ENCODE results near the gene TSPO.
A peak's percentile ranks its signal among the peaks of the same experiment; 100 is the strongest.

Gene TSPO

DNA sequence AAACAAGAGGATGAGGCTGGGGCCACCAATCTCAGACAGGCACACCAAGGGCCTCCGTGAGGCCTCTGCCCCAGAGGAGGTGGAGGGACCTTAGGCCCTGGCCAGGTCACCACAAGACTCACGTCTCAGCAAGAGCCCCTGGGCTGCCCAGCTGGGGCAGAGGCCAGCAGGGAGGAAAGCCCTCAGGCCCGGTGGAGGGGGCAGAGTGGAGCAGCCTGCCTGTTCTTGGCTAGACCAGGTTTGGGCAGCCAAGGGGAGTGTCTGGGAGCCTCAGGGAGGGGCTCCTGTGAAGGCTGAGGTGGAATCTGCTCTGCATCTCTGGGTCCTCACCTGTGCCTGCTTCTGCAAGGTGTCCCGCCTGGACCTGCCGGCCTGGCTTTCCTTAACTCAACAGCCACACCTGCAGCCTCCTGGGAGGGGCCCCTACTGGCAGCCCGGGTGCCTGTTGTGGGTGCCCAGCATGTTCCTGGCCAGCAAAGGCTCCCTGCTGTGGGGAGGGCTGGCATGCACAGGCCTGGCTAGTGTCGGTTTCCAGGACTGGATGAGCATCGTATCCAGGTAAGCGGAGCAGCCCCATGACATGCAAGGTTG lies 23.7 kb downstream of the TSPO start:
- no peak for DNase-seq (ENCODE audit: low read depth in 2 of 3, low spot score in 2 of 3)

DNA sequence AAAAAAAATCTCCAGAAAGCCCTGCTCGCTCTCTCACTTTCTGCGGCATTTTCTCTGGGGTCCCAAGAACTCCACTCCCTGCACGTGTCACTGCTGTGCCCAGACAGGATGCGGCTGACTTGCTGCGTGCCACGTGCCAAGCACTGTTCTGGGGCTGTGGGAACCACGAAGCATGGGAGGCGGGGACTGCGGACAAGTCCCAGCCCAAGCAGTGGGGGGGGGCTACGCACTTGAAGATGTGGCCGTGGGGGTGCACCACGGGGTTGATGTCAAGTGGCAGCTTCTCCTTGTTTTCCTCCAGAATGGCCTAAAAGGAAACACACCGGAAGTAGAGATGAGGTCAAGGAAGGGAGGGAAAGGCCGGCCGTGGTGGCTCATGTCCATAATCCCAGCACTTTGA lies 24.7 kb downstream of the TSPO start:
- no peak for DNase-seq (ENCODE audit: low read depth in 2 of 3, low spot score in 2 of 3)

DNA sequence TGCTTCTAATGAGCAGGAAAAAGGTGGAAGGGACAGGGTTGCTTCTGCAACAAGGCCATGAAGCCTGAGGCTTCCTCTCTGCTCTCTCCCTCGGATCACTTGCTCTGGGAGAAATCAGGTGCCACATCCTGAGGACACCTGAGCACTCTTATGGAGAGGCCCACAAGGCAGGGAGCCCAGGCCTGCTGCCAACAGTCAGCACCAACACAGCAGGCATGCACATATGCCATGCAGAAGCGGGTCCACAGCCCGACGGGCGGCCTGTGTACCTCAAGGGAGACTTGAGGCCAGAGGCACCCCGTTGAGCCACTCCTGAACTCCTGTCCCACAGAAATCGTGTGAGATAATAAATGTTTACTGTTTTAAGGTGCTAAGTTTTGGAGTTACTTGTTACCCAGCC lies 26.1 kb downstream of the TSPO start:
- no peak for DNase-seq (ENCODE audit: low read depth in 2 of 3, low spot score in 2 of 3)

DNA sequence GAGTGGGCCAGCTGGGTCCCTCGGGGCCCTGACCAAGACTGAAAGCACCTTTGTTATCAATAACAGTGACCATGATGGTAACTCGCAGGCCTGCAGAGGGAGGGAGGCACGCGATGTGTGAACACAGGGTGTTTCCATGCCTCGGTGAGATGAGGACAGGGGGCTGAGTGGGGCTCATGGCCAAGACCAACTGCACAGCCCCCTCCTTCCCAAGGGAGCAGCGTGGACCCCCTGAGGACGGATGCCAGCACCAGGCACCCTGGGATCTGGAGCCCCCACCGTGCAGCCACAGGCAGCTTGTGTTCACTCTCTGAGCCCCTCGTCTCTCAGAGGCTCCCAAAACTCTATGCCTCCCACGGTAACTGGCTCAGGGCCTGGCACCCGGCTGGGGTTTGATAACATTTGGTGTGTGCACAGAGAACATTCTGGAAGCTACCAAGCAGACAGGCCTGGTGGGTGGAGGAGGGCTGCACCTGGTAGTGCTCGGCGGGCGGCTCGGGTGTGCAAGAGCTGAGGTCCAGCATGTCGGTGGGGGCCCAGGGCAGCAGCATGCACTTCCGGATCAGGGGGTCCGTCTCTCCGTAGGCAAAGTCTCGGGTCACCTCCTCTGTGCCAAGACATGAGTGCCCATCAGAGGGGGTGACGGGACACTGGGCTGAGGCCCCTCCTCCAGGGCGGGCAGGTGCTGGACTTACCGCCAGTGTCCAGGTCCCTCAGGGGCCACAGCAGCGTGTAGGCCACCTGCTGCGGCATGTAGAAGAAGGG lies 28.0 kb downstream of the TSPO start:
- no peak for DNase-seq (ENCODE audit: low read depth in 2 of 3, low spot score in 2 of 3)

DNA sequence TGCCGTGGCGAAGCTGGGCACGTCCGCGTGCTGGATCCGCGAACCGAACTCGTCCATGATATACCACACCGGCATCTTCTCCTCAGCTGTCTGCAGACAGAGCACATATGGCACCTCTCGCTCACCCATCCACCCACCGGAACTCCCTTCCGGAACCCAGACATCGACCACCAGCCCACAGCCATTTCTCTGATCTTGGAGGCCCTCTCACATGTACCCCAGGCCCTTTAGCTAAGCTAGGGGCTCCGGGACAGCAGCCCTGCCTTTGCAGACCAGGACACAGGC lies 28.5 kb downstream of the TSPO start:
- no peak for DNase-seq (ENCODE audit: low read depth in 2 of 3, low spot score in 2 of 3)

DNA sequence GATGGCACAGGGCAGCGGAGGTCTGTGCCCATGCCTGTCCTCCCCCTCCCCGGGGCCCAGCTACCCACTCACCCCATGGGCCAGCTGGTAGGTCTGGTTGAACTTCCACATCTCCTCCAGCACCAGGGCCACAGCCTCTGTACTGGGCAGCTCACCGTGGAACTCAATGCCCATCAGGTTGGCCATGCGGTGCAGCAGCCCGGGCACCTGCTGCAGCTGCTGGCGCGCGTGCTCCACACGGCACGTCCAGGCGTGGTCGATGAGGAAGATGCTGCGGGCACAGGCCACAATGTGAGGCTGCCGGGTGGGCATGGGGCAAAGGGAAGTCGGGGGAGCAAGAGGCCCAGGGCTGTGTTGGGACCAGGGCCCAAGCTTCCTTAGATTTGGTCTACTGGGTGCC lies 29.3 kb downstream of the TSPO start:
- DNase-seq (ENCODE audit: low read depth in 2 of 3, low spot score in 2 of 3): no peak

DNA sequence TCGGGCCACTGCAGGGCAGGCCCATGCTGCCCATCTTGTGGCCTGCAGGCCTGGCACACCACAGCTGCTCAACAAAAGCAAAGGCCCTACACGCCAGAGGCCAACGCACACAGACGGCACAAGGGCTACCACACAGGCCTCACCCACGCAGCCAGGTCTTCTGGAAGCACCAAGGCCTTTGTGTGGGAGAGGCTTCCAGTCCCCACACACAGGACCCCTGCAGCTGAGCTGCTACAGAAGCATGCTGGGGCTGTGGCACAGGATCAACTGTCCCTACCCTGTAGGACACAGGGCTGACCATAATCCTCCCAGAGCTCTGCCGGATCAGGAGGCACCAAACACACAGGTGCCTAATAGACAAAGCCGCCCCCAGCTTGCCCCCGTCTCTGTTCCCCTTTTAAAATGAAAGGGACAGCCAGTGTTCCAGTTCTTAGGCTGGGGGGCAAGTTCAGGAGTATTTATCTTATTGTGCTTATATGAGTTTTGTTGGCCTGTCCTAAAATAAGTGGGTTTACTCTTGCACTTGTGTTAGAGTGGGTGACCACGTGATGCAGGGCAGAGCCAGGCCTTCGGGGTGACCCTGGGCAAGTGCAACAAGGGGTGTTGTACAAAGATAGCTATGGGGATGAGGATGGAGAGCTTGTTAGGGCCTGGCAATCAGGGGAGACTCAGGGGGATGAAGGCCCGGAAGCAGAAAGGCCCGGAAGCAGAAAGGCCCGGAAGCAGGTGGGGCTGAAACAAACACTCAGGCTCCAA lies 30.1 kb downstream of the TSPO start:
- DNase-seq (ENCODE audit: low read depth in 2 of 3, low spot score in 2 of 3): no peak

DNA sequence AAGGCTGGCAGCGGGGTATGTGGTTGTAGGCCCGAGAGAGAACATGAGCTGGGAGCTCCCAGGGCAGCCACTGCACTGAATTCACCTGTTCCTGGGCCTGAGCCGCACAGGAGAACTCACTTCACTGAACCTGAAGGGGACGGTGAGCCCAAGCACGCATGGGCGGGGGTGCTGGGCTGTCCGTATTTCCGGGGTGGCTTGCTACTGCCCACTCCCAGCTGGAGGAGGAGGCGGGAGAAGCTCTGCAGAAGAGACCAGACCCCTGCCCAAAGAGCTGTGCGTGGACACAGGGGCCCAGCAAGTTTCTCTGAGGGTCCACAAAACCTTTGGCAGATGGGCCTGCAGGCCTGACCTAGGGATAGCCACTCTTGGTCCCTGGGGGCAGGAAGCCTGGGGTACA lies 30.8 kb downstream of the TSPO start:
- no peak for DNase-seq (ENCODE audit: low read depth in 2 of 3, low spot score in 2 of 3)

DNA sequence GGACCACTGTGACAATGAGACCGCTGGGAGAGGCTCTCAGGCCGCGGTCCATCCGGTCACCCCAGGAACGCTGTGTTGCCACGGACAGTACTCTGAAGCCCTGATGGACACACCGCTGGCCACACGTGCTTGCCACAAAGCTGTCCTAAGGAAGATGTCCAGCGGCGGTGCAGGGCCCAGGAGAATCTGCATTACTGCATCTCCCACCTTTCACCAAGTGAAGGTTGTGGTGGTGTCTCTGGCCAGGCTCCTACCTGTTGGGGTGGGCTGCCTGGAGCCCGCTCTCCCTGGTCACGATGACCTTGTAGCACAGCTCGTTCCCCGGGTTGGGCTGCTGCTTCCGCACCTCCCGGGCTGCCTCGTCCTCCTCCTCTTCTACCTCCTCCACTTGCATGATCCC lies 31.4 kb downstream of the TSPO start:
- no peak for DNase-seq (ENCODE audit: low read depth in 2 of 3, low spot score in 2 of 3)

DNA sequence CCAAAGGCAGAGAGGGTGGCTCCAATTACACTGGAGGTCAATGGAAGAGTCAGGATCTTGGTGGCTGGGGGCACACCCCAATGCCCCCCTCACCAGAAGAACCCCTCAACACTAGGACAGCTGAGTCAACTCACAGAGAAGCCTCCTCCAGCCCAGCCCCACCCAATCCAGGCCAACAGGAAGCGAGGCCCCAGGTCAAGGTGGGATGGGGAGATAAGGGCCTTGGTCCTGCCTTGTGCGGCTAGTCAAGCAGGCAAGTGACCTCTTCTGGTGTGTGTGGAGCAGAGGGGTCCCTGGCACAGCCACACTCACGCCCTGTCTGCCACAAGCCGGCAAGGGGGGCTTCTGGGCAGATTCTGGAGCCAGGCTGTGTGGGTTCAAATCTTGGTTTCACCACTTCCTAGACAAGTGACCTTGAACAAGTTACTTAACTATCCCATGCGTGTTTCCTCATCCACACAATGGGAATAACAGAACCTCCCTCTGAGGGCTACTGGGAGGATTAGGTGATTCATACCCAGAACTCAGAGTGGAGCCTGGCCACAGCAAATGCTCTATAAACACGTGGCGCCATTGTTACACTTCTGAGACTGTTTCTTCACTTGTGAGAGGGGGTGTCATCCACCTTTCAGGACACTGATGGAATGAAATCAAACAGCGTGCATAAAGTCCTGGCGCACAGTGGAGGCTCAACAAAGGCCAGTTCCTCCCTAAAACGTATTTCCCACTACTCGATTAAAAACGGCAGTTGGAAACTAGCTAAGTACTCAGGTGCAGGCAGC lies 32.3 kb downstream of the TSPO start:
- DNase-seq (ENCODE audit: low read depth in 2 of 3, low spot score in 2 of 3): no peak

DNA sequence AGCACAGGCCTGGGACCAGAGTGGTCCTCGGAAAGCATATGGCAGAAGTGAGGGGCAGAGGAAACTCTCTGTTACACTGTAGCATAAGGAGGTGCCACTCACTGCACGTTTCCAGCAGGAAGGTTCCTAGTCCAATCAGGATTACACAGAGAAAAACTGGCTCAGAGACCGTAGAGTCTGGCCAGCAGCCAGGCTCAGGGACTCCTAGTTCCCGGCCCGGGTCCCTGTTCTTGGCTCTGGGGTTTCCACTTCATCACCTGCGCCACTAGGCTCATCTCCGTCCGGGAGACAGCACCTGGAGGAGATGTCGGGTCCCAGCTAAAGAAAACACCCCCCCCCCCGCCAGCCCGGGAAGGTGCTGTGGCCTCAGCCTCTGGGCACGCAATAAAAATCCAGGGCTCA lies 34.5 kb downstream of the TSPO start:
- DNase-seq (ENCODE audit: low read depth in 2 of 3, low spot score in 2 of 3): no peak

DNA sequence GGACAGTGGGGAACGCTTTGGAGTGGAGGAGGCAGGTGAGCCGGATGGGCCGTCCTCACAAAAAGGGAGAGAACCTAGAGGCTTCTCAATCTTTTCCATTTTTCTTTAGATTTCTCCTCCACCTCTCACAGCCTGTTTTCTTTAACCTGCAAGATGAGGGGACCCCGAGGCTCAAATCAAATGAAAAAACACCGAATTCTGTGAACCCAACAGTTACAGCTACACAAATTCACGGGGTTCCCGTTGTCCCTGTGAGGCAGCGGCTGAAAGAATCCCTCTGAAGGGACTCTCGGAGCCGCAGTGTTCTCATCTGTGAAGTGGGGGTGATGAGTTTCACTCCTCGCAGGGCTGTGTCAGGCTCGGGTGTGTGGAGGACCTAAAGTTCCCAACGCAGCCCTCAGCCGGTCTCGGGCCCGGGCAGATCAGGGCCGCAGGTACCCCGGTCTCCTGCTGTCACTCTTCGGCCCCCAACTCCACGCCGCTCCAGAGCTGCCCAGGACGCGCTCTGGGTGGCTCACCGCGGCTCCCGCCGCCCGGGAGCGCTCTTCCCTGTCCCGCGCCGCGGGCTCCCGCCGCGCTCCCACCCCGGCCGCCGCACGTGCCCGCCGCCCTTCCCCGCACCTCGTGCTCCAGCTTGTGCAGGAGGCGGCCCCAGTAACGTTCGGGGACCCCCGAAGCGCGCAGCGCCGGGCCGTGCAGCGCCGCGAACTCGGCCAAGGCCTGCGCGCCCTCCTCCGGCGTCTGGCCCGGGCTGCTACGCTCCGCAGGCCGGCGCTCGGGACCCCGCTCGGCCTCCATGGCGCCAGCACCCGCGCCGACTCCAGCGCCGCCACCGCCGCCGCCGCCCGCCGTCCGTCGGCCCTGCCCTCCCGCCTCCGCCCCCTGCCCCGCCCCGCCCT lies 35.2 kb downstream of the TSPO start, which contains the start of gene TTLL12:
Gene TTLL12 (minus strand): TSS at position 863 of the 899 bp plus-strand sequence. CDS start 65 bp downstream, at position 798.
- DNase-seq (ENCODE audit: low read depth in 2 of 3, low spot score in 2 of 3): peak in 2 of 3 experiments; percentile 33 to 34

DNA sequence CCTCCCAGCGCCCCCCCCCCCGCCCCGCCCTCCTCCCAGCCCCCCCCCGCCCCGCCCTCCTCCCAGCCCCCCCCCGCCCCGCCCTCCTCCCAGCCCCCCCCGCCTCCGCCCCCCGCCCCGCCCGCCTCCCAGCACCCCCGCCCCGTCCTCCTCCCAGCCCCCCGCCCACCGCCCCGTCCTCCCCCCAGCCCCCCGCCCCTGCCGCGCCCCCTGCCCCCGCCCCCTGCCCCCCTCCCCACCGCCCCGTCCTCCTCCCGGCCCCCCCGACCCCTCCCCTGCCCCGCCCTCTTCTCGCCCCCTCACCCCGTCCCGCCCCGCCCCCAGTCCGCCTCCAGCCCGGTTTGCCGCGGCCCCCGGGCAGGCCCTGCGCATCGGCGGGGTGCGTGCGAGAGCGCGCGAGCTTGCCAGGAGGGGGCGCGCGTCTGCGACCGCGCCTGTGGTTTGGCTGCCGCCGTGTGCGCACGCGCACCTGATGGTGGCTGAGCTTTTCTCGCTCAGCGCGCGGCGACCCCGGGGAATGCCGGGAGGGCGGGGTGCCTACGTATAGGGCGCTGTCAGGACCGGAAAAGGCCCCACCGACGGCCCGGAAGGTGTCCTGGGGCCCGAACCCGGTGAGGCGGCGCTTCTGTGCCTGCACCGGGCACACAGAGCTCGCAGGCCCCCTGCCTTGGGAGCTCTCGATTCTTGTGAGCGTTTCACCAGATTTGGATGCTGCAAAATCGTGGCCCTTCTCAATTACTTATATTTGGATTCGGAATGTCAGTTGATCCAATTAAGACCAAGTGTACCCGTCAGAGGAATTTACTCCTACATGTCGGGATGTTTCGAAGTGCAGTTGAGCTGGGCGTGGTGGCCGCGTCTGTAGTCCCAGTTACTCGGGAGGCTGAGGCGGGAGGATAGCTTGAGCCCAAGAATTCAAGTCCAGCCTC lies 36.1 kb downstream of the TSPO start:
- peak; percentile 91 to 97 (median 94) for DNase-seq (ENCODE audit: low read depth in 2 of 3, low spot score in 2 of 3)

DNA sequence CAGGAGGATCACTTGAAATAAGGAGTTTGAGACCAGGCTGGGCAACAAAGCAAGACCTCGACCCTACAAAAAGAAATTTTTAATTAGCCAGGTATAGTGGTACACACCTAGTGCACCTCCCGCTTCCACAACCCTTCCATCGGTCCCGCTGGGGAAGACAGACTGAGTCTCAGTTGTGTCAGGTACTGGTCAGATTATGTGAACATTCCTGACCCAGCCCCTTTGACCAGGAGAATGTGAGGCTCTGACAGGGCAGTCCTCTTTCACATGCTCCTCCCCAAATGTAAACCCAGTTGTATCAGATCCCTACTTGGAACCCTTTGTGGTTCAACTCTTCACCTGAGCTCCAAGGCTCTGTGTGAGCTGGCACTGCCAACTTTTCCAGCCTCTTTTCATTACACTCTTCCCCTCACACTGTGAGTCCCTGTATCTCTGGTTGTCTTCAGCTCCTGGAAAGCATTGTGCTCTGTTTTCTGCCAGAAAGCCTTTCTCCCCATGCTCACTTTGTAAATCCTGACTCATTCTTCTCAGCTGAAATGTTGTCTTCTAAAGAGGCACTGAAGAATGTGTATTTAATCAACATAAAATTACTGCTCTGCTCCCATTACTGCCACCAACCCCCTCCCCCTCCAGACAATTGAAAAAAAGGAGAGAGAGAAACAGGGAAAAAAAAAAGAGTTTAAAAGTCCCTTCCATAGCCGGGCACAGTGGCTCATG lies 37.6 kb downstream of the TSPO start:
- no peak for DNase-seq (ENCODE audit: low read depth in 2 of 3, low spot score in 2 of 3)

DNA sequence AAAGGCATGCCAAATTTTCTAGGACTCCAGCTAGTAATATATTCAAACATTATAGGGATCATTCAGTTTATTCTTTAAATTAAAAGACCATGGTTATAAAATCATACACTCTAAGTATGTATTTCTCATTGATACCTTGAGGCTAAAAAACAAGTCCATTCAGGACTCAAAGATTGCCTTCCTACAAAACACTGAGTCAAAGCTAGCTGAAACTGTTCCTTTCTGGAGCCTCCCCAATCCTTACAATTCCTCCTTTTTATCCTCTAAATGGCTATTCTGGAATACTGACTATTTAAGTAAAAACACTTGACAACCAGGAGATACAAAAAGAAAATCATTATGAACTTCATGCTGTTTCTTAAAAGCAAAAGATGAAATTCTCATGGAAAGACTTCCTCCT lies 40.5 kb downstream of the TSPO start:
- DNase-seq (ENCODE audit: low read depth in 2 of 3, low spot score in 2 of 3): no peak

DNA sequence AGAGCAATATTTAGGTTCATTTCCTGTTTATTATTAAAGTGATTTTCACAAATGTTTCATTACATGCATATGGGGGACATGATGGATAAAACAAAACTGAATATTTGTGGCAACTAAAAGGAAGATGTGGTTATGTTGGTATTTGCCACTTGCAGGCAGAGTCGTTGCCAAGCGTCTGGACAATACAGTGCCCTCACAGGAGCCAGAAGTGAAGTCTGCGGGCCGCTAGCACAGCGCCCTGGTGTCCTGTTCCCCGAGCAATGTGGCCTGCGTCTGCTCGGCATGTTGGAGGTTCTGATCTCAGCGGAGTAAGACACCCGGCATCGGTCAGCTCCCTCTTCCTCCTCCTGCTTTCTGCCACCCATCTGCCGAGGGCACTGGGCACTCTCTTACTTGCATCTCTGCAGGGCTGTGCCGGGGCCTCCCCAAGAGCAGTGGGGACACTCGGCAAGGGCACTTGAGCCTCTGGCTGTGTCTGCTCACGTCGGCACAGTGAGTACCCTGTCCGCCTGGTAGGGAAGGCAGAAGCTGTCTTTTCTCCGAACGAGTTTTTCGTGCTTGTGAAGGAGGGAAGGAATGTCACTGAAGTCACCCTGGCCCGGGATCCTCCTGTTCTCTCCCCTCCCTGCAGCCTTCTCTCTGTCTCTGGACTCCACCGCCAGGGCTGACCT lies 46.0 kb downstream of the TSPO start:
- DNase-seq (ENCODE audit: low read depth in 2 of 3, low spot score in 2 of 3): no peak

DNA sequence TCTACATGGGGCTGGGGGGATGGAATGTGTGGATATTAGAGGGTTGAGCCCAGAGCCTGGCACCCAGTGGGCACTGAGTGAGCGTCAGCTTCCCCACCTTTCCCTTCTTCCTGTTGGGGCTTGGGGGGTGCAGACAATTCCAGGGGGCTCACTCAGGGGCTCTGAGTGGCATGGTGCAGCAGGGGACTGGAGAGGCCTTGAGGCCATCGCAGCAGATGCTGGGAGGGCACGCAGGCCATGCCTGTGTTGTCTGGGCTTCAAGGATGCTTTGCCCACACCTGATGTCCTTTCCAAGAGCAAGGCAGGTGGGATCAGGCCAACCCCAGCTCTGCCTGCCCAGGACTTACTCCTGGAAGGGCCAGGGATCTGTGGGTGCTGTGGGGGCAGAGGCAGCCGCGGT lies 46.8 kb downstream of the TSPO start:
- DNase-seq (ENCODE audit: low read depth in 2 of 3, low spot score in 2 of 3): no peak

DNA sequence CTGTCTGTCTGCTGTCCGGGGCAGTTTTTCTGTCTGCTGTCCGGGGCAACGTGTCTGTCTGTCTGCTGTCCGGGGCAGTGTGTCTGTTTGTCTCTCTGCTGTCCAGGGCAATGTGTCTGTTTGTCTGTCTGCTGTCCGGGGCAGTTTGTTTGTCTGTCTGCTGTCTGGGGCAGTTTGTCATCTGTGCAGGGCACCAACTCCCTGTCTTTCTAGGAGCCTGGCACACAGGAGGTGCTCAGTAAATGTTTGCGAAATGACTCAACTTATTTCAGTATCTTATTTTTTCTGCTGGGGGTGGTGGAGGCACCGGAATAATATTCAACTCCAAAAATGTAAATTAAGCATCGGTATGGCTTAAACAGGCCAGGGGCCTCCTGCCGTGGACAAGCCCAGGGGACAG lies 47.6 kb downstream of the TSPO start:
- DNase-seq (ENCODE audit: low read depth in 2 of 3, low spot score in 2 of 3): no peak

Measured in activated CD8-positive, alpha-beta memory T cell treated with anti-CD3 and anti-CD28 coated beads for 48 hours (primary cell).